ENCODE results near the gene ARX.

ARX gene

DNA sequence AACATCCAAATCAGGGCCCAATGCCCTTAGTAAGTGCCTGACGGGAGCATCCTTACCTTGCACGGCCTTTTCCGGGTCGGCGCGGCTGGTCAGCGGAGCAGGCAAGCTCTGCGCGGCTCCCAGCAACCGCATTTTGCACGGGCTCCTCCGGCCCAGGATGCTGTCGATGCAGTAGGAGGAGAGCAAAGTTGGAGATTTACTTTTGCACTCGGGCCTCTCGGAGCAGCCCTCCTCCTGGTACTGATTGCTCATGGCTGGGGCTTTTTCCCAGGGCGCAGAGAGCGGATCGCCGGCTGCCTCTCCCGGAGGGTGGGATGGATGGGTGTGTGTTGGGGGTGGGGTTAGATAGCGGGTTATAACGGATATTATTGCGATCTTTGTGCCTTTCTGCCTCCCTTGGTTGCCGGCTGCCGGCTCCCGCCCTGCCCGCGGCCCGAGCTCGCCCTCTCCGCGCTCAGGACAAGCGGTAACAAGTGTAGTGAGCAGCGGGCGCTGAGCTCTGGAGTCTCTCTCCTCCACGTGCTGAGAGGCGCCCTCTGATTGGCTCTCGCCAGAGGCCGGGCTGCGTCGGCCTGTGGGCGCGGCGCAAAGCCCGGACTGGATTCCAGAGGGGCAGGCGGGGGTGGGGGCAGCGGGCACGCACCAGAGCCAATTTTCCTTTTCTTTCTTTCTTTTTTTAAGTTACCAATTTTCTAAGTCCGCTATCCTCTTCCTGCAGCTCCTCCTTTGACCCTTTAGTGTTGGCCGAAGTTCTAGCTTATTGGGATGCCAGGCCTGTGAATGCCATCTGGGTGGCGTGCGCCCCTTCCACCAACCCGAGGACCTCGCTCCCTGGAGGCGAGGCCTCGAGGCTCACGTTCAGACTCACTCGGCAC is at the start of gene ARX:
Gene ARX, minus strand, starts transcription at position 480 of the 875 bp plus-strand sequence. Its CDS starts 228 bp downstream, at position 252.
- no peak for DNase-seq

GRCh38 chrX:25059273-25059672 is 43.5 kb upstream of the ARX start:
- no peak for DNase-seq

DNA sequence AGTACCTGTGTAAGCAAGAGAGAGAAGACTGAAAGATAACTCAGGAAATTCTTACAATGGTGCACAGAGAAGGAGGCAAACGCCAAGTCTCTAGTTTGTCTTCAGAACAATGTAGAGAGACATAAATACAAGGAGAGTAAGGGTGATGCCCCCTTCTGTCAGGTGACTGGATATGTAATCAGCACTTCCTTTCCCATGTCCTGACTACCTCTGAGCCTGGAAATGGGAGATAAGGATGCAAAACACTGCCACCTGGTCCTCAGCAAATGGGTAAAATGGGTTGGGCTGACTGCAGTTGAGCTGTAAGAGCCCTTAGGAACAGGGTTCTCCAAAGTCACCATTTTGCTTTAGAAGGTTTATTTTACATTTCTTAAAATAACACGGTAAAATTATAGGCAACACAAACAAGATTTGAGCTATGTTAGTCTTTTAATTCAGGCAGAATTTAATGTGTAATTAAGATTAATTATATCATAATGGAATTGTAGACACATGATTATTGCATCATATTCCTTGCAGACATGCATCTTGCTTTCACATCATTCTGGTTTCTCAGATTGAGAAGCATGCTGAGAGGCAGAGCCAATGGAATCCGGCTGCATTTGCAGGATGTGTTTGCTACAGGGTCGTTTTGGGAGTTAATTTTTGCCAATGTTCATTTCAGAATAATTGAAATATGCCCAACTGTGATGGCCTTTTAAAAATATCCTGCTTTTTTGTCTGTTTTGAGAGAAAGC is 37.2 kb upstream of the ARX start:
- DNase-seq, result no peak

GRCh38 chrX:25049971-25050370 is 34.2 kb upstream of the ARX start:
- DNase-seq, result no peak

DNA sequence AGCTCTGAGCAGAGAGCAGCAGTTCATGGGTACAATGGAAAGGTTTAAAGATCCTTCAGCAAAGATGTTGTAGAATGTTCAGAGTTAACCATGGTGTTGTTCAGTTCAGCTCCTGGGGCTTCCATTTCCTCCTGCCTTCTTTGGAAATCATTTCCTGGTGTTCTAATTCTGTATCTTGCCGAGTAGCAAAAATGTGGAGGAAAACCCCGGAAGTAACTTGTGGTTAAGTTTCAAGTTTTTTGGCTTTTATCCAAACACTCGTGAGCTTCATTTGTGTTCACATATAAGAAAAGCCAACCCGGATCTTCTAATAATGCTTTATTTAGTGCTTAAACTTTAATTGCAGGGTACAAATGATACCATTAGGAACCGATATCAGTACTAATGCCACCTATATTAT is 33.6 kb upstream of the ARX start:
- no peak for DNase-seq

- DNase-seq, result no peak
Observed at GRCh38 chrX:25048178-25048577, 32.4 kb upstream of the ARX start.

- no peak for DNase-seq
Observed at GRCh38 chrX:25043192-25043591, 27.4 kb upstream of the ARX start.

GRCh38 chrX:25039036-25039435 is 23.3 kb upstream of the ARX start:
- no peak for DNase-seq

DNA sequence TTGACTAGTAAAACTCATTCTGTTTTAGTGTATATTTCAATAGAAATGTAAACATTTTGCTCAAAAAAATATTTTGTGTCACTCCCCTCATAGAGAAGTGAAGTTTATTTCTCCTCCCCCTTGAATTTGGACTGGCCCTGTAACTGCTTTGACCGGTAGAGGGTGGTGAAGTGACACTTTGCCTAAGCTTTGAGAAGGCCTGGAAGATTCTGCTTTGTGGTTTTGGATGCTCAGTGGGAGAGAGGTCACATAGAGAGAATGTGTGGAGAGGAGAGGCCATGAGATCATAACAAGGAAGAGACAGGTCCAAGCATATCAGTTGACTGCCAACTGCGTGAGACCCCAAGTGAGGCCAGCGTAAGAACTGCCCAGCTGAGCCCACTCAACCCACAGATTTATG is 19.1 kb upstream of the ARX start:
- no peak for DNase-seq

DNA sequence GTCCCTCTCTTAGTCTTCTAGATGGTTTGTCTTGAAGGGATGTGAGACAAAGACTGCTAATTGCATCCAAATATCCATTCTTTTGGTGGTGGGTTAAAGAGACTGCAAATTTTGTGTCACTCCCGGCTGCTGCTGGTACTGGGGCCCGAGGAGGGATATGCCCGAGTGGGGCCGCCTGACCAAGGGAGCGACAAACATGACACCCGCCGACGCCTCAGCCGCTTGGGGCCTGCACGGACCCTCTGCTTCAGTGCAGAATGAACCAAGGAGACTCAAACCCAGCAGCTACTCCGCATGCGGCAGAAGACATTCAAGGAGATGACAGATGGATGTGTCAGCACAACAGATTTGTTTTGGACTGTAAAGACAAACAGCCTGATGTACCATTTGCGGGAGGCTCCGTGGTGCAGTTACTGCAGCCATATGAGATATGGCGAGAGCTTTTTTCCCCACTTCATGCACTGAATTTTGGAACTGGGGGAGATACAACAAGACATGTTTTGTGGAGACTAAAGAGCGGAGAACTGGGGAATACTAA is 13.6 kb upstream of the ARX start:
- no peak for DNase-seq

- DNase-seq, result no peak
Observed at GRCh38 chrX:25028726-25029125, 13.0 kb upstream of the ARX start.

DNA sequence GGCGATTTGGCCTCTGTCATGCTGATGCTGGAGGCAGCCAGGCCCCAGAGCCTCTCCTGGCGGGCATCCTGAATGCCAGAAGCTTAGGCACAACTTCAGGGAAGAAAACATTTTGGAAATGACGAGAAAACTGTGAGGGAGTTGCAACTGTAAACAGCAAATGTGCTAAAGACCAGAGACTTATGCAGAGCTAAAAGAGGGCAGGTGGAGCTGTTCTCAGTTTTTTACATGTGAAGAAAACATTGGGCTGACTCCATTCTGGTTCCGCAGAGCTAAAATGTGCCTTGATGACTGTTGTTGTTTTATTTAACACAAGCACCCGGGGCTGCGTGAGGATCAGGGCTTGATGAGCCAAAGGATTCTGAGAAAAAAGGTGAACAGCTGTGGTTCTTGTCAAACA is 10.8 kb upstream of the ARX start:
- no peak for DNase-seq

GRCh38 chrX:25025615-25026014 is 9.8 kb upstream of the ARX start:
- DNase-seq, result no peak

- DNase-seq, result no peak
Observed at GRCh38 chrX:25023908-25024307, 8.1 kb upstream of the ARX start.

- DNase-seq, result no peak
Observed at GRCh38 chrX:25022499-25023325, 6.9 kb upstream of the ARX start.

DNA sequence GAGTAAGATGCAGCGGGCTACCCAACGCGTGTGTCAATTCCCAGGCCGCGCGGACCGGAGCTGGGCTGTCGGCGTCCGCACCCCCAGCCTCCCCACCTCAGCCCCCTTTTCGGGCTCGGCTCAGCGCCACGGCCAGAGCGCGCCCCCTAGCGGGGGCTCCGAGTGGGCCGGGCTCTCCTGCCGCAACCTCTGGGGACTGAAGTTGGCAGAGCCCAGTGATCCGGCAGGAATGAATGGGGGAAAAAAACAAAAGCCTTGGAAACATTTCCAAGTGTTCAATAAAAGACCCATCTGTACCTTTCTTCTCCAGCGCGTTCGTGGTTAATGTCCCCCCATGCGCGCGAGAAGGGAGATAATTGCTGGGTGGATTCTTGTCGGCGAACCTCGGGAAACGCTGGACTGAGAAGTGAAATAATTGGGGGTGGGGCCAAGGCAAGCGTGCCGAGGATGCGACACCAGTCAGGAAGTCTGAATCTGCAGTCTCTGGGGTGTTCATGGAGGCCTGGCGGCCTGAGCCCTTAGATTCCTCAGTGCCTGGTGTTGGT is 5.2 kb upstream of the ARX start:
- no peak for DNase-seq

DNA sequence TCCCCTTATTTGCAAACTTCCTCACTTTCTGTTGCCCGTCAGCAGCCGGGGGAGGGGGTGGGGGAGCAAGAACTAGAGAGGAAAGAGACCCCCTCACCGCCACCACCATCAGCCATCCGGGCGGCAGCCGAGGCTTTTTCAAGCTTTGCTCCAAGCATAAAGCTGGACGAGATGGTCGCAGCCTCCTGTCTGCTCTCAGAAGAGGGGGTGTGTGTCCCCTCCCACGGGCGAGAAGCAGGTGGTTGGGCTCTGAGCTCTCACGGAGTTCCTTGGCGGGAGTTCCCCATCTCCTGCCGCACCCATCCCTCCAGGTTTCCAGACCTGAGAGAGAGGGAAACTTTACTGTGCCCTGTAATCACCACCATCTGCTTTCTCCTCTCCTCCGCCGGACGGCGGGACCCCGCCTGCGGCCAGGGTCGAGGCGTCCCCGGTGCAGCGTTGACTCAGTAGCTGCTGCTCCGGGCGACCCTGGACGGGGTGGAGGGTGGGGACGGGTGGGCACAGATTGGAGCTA is 4.7 kb upstream of the ARX start:
- no peak for DNase-seq

GRCh38 chrX:25019707-25020390 is 4.1 kb upstream of the ARX start:
- DNase-seq, result no peak

GRCh38 chrX:25018682-25019081 is 2.9 kb upstream of the ARX start:
- DNase-seq, result no peak

GRCh38 chrX:25017667-25018247 is 2.0 kb upstream of the ARX start:
- DNase-seq, result no peak

- DNase-seq, result no peak
Observed at GRCh38 chrX:25016938-25017598, 1.3 kb upstream of the ARX start.

All from activated effector memory CD4-positive, alpha-beta T cell treated with Interleukin-2 at 50 U/mL for 16 hours (primary cell).